Panc1 (cell line): Measurements from ENCODE around the gene OR9K2.
"Not testable (repeated sequence)": the region's sequence is repeated elsewhere in the genome, so short reads cannot be mapped to it uniquely, and the experiment has no call there.

ENCODE experiments used
- CTCF ChIP-seq: fragments of 450-650 bp; IDR thresholded peaks from 2 replicates; pipeline ENCODE4 v1.5.1; 2017; ENCODE audit warnings: mild to moderate bottlenecking
- POLR2AphosphoS5 ChIP-seq: IDR thresholded peaks from 2 replicates; pipeline ENCODE4 v1.6.1; 2012; ENCODE audit warnings: mild to moderate bottlenecking, low read depth, low read length, moderate library complexity
- SIN3A ChIP-seq: IDR thresholded peaks from 2 replicates; pipeline ENCODE4 v1.6.1; 2012; ENCODE audit warnings: low read depth, mild to moderate bottlenecking, low read length, moderate library complexity, borderline replicate concordance; ENCODE audit not compliant: insufficient read depth
- TCF7L2 ChIP-seq: IDR thresholded peaks from 2 replicates; pipeline ENCODE4 v1.6.1; 2011; ENCODE audit warnings: mild to moderate bottlenecking, low read depth, low read length, inconsistent platforms
- TF ChIP-seq, protein P1 (sequence below), 2 experiments: IDR thresholded peaks; 2 replicates each; pipeline ENCODE4 v1.6.1; 2011 to 2012; ENCODE audit warnings: low read depth in 2 of 2, control low read depth in 1 of 2, low read length in 1 of 2, mild to moderate bottlenecking in 1 of 2, moderate library complexity in 1 of 2; ENCODE audit not compliant: insufficient read depth in 1 of 2

- TF ChIP-seq CTCF, POLR2AphosphoS5, SIN3A, TCF7L2: not testable (repeated sequence)
- TF ChIP-seq, protein P1, sequence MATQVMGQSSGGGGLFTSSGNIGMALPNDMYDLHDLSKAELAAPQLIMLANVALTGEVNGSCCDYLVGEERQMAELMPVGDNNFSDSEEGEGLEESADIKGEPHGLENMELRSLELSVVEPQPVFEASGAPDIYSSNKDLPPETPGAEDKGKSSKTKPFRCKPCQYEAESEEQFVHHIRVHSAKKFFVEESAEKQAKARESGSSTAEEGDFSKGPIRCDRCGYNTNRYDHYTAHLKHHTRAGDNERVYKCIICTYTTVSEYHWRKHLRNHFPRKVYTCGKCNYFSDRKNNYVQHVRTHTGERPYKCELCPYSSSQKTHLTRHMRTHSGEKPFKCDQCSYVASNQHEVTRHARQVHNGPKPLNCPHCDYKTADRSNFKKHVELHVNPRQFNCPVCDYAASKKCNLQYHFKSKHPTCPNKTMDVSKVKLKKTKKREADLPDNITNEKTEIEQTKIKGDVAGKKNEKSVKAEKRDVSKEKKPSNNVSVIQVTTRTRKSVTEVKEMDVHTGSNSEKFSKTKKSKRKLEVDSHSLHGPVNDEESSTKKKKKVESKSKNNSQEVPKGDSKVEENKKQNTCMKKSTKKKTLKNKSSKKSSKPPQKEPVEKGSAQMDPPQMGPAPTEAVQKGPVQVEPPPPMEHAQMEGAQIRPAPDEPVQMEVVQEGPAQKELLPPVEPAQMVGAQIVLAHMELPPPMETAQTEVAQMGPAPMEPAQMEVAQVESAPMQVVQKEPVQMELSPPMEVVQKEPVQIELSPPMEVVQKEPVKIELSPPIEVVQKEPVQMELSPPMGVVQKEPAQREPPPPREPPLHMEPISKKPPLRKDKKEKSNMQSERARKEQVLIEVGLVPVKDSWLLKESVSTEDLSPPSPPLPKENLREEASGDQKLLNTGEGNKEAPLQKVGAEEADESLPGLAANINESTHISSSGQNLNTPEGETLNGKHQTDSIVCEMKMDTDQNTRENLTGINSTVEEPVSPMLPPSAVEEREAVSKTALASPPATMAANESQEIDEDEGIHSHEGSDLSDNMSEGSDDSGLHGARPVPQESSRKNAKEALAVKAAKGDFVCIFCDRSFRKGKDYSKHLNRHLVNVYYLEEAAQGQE (IDR thresholded peaks at IDR 0.05; ENCODE audit: insufficient read depth in 1 of 2, low read depth in 2 of 2, low read length in 1 of 2), result not testable (repeated sequence)
These were observed 45.6 kb downstream of the OR9K2 start for GRCh38 chr12:55171846-55172245.
